Measurements from ENCODE around the gene MTFP1. TPM values are rescaled to one million over a fixed set of nuclear protein-coding genes. Genes with fewer than 3 reads are reported as not detected.
A peak's percentile ranks its signal among the peaks of the same experiment; 100 is the strongest.

Gene MTFP1
- total RNA-seq, 1 experiment from 2014 or later = 36.0 TPM

DNA sequence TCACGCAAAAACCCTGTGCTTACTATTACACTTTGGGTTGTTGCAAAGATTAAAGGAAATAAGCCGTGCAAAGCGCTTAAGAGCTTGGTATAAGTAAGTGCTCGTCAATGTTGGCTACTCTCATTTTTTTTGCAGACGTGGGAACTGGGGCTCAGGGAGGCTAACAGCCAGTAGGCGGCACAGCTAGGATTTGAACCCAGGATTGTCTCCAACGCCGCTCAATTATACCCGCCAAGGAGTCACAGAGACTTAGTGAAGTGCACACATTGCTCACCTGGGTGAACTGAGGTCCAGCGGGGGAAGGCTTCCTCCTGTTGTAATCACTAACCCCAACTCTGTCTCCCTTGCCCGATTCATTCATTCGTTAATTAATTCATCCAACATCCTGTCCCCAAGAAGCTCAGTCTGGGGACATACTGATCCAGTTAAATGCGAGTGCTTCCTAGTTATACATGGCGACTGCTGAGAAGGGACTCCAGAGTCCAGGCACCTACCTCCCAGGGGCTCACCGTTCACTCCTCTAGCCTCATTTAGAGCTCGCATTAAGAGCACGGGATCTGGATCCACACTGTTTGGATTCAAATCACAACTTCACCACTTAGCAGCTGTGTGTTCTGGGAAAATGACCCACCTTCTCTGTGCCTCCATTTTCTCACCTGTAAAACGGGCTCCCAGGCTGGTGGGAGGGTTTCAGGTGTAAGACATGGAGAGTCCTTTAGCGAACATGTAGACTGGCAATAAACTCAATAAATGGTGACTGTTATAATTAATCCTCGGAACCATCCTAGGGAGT is 838 bp upstream of the MTFP1 start:
- no peak for DNase-seq (ENCODE audit: extremely low read depth, low read depth)

GRCh38 chr22:30425327-30425615 is 297 bp upstream of the MTFP1 start:
- no peak for DNase-seq (ENCODE audit: extremely low read depth, low read depth)

GRCh38 chr22:30426388-30427353 is 1.1 kb downstream of the MTFP1 start:
- DNase-seq (ENCODE audit: extremely low read depth, low read depth) = peak; percentile 82

DNA sequence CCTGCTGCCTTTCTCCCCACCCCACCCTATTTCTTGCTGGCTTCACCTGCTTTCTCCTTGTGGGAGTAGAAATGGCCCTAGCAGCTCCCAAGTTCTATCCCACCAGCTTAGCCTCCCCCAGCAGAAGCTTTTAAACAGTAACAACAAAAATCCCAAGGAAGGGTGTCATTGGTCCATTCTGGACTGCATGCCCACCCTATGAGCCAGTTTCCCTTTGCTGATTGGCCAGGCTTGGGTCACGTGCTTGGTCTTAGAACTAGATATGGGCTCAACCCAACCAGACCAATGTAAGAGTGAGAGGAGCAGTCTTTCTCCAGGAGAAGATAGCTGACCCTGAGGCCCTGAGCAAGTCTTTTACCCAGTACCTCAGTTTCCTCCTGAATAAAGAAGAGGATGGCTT is 2.3 kb downstream of the MTFP1 start:
- no peak for DNase-seq (ENCODE audit: extremely low read depth, low read depth)

GRCh38 chr22:30429887-30430286 is 4.3 kb downstream of the MTFP1 start:
- DNase-seq (ENCODE audit: extremely low read depth, low read depth) = no peak

- no peak for DNase-seq (ENCODE audit: extremely low read depth, low read depth)
Measured at GRCh38 chr22:30430933-30431332, 5.4 kb downstream of the MTFP1 start.

DNA sequence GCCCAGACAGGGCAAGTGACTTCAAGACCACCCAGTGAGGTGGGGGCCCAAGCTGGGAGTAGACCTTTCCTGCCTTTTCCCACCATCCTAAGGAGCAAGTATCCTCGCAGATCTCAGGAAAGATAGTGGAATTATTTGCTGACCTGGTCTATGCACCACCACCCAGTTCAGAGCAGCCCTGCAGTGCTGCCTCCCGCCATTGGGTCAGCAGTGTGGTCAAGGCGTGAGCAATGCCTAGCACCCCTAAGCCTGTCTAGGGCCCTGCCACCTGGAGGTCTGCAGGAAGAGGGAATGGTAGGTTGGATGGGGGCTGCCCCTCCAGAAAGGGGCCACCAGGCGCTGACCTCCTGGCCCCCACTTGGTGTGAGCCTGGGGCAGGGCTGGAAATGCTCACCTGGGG is 6.5 kb downstream of the MTFP1 start:
- no peak for DNase-seq (ENCODE audit: extremely low read depth, low read depth)

GRCh38 chr22:30432520-30432919 is 7.0 kb downstream of the MTFP1 start:
- no peak for DNase-seq (ENCODE audit: extremely low read depth, low read depth)

DNA sequence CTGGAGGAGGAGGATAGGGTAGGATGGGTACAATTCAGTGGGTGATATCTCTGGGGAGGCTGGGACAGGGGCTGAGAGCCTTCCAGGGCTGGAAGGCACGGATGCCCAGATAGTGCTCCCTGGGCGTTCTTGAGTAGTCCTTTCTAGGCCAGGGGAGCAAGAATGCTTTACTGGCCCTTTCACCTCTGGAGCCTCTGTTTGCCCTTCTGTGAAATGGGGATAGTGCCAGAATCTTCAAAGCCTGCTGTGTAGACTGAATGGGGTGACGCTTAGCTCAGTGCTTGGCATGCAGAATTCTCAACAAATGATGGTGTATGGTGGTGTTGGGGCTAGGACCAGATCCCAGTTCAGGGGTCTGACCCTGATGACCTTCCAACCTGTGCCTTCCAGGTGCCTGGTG is 7.7 kb downstream of the MTFP1 start:
- DNase-seq (ENCODE audit: extremely low read depth, low read depth) = no peak

DNA sequence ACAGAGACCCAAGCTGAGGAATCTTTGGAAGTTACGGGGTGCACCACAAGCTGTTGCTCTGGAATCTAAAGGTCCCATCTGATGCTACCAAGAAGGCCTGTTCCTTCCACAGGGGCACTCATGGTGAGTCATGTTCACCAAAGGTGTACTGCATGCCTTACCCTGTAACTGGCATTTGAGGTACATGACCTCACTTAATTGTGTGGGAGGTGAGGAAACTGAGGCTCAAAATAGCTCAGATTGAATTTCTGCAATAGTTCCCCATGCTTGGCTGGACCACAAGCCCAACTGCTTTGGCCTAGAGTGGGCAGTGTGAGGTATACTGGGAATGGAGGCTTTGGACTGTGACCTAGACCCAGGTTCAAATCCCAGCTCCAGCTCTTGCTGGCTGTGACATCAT is 8.2 kb downstream of the MTFP1 start:
- no peak for DNase-seq (ENCODE audit: extremely low read depth, low read depth)

DNA sequence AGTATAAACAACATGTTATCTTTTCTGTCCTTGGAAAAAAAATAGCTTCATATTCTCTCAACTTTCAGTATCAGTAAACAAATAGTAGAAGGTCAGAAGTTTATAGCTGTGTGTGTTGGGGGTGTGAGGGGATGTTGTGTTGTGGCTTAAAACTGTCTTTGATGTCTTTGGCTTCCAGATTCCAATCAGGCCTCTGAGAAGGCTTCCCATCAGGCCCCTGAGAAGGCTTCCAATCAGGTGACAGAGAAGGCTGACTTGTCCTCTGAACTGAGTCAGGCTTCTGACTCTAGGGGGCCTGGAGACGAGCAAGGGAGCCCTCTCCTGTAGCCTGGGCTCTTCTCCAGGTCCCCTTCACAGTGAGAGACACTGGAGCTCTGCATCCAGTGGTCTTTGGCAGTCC is 9.3 kb downstream of the MTFP1 start:
- no peak for DNase-seq (ENCODE audit: extremely low read depth, low read depth)

DNA sequence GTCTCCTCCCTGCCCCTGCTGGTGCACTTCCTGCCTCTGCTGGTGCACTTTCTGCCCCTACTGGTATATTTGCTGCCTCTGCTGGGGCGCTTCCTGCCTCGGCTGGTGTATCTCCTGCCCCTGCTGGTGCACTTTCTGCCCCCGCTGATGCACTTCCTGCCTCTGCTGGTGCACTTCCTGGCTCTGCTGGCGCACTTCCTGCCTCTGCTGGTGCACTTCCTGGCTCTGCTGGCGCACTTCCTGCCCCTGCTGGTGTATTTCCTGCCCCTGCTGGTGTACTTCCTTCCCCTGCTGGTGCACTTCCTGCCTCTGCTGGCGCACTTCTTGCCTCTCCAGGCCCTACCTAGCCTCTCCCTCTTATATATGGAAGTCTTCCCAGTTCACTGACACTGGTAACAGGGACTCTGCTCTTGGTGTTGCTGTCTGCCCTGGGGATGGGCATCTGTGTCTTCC is 10.1 kb downstream of the MTFP1 start:
- DNase-seq (ENCODE audit: extremely low read depth, low read depth) = peak; percentile 52

GRCh38 chr22:30436196-30436595 is 10.6 kb downstream of the MTFP1 start:
- no peak for DNase-seq (ENCODE audit: extremely low read depth, low read depth)

DNA sequence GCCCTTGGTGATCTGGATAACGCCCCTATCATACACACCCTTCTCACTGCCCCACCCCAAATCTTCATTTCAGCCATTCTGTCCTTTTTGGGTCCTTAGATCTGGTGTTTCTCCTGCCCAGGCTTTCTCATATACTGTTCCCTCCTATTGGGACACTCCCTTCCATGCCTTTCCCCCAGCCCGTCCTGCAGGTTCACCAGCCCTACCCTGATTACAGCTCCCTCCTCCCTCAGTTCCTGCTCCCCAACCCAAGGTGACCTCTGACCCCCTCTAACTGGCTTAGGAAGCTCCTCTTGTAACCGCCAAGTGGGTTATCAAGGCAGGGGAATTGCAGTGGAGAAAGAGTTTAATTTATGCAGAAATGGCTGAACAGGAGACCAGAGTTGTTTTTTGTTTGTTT is 13.0 kb downstream of the MTFP1 start:
- DNase-seq (ENCODE audit: extremely low read depth, low read depth) = no peak

DNA sequence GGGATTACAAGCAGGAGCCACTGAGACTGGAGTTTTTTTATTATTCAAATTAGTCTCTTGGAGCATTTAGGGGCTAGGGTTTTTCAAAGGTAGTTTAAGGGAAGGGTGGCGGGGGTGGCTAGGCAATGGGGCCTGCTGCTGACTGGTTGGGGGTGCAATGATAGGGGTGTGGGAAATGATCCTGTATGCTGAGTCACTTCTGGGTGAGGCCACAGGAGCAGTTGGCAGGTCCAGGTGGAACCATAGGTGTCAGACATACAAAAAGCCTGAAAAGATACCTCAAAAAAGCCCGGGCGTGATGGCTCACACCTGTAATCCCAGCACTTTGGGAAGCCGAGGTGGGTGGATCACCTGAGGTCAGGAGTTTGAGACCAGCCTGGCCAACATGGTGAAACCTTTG is 13.7 kb downstream of the MTFP1 start:
- DNase-seq (ENCODE audit: extremely low read depth, low read depth) = no peak

DNA sequence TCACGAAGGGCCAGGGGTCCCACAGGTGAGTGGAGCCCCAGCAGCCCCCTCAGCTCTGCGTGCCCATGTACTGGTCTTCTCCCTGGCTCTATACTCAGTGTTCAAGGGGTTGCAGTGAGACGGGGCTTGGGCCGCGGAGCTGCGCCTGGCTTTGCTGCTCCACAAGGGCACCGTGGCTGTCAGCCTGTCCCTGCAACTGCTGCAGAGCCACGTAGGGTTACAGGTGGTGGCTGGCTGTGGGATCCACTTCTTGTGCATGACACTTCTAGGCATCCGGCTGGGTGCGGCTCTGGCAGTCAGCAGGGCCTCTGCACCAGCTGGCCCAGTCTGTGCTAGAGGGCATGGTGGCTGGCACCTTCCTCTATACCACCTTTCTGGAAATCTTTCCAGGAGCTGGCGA is 14.3 kb downstream of the MTFP1 start:
- DNase-seq (ENCODE audit: extremely low read depth, low read depth) = no peak

GRCh38 chr22:30441088-30441487 is 15.5 kb downstream of the MTFP1 start:
- DNase-seq (ENCODE audit: extremely low read depth, low read depth) = no peak

- DNase-seq (ENCODE audit: extremely low read depth, low read depth) = peak; percentile 42
Measured at GRCh38 chr22:30444632-30445437, 19.3 kb downstream of the MTFP1 start.

- no peak for DNase-seq (ENCODE audit: extremely low read depth, low read depth)
Measured at GRCh38 chr22:30445438-30446145, 20.0 kb downstream of the MTFP1 start.

- DNase-seq (ENCODE audit: extremely low read depth, low read depth) = no peak
Measured at GRCh38 chr22:30447656-30448055, 22.1 kb downstream of the MTFP1 start.

Data from NCI-H460 (cell line).